WTC11 (cell line): ENCODE measurements around the gene ZNF438. TPM values are rescaled to one million over a fixed set of nuclear protein-coding genes. Genes with fewer than 3 reads are reported as not detected.

Source experiments
- ATAC-seq: fragments of 200-7000 bp; cut with Tn5 transposase; 2 replicates; pipeline ENCODE4 v1.10.0; 2021; ENCODE audit warnings: mild to moderate bottlenecking, moderate library complexity
- CTCF ChIA-PET: fragments of 300-600 bp; sonication (Branson Sonifier 250); formaldehyde crosslinking; loops from one replicate; lab custom pipeline; 2021; ENCODE audit warnings: antibody characterized with exemption; lab: Charles Lee
- POLR2A ChIA-PET: fragments of 350-600 bp; sonication (Branson Sonifier 250); formaldehyde crosslinking; loops from one replicate; lab custom pipeline; 2021; ENCODE audit warnings: antibody characterized with exemption; lab: Charles Lee
- DNase-seq: peaks from one replicate; pipeline ENCODE4 v3.0.0; 2021; ENCODE audit warnings: low spot score
- H3K27ac Mint-ChIP-seq: 2 replicates; pipeline ENCODE4 v1.8.0; 2021; ENCODE audit warnings: mixed read lengths
- H3K27me3 Mint-ChIP-seq: 2 replicates; pipeline ENCODE4 v1.8.0; 2021; ENCODE audit warnings: low read depth, mild to moderate bottlenecking, moderate library complexity, mixed read lengths
- H3K36me3 Mint-ChIP-seq: 2 replicates; pipeline ENCODE4 v1.8.0; 2021; ENCODE audit warnings: mixed read lengths
- H3K4me1 Mint-ChIP-seq: 2 replicates; pipeline ENCODE4 v1.8.0; 2022; ENCODE audit warnings: mixed read lengths
- H3K4me3 Mint-ChIP-seq: 2 replicates; pipeline ENCODE4 v1.8.0; 2021; ENCODE audit warnings: mild to moderate bottlenecking, moderate library complexity, mixed read lengths
- H3K9me3 Mint-ChIP-seq: 2 replicates; pipeline ENCODE4 v1.8.0; 2021; ENCODE audit warnings: mixed read lengths
- ARID4B ChIP-seq: sonication (generic); formaldehyde crosslinking; IDR thresholded peaks from 2 replicates; pipeline ENCODE4 v1.8.0; 2023; ENCODE audit warnings: missing genetic modification reagents, mild to moderate bottlenecking, borderline replicate concordance
- CREM ChIP-seq: sonication (generic); formaldehyde crosslinking; IDR thresholded peaks from 2 replicates; pipeline ENCODE4 v1.8.1; 2022; ENCODE audit warnings: mild to moderate bottlenecking, missing genetic modification reagents, moderate library complexity
- CTCF ChIP-seq: fragments of 200-600 bp; IDR thresholded peaks from 2 replicates; pipeline ENCODE4 v1.8.0; 2022; ENCODE audit warnings: antibody characterized with exemption
- E2F4 ChIP-seq: sonication (generic); formaldehyde crosslinking; IDR thresholded peaks from 2 replicates; pipeline ENCODE4 v1.8.1; 2022; ENCODE audit warnings: low read depth, mild to moderate bottlenecking, moderate library complexity, missing genetic modification reagents, borderline replicate concordance
- E2F5 ChIP-seq: sonication (generic); formaldehyde crosslinking; IDR thresholded peaks from 2 replicates; pipeline ENCODE4 v1.8.1; 2022; ENCODE audit warnings: mild to moderate bottlenecking, moderate library complexity, missing genetic modification reagents
- ELF4 ChIP-seq: sonication (generic); formaldehyde crosslinking; IDR thresholded peaks from 2 replicates; pipeline ENCODE4 v1.8.1; 2022; ENCODE audit warnings: low read depth, mild to moderate bottlenecking, moderate library complexity, missing genetic modification reagents
- ESRRA ChIP-seq: sonication (generic); formaldehyde crosslinking; IDR thresholded peaks from 2 replicates; pipeline ENCODE4 v1.8.1; 2022; ENCODE audit warnings: mild to moderate bottlenecking, missing genetic modification reagents, borderline replicate concordance
- ETV6 ChIP-seq: sonication (generic); formaldehyde crosslinking; IDR thresholded peaks from 2 replicates; pipeline ENCODE4 v1.8.1; 2022; ENCODE audit warnings: mild to moderate bottlenecking, missing genetic modification reagents
- FOXJ3 ChIP-seq: sonication (generic); formaldehyde crosslinking; IDR thresholded peaks from 2 replicates; pipeline ENCODE4 v1.9.0; 2021; ENCODE audit warnings: missing genetic modification reagents, mild to moderate bottlenecking, borderline replicate concordance
- GTF2I ChIP-seq: fragments of 250-450 bp; sonication (Bioruptor Pico); conservative IDR thresholded peaks from 2 replicates; pipeline ENCODE4 v1.4.0; 2021; ENCODE audit warnings: mild to moderate bottlenecking
- HMGA2 ChIP-seq: fragments of 250-450 bp; sonication (Bioruptor Pico); IDR thresholded peaks from 2 replicates; pipeline ENCODE4 v1.4.0; 2021; ENCODE audit warnings: mild to moderate bottlenecking, moderate library complexity
- HMGXB4 ChIP-seq: sonication (generic); formaldehyde crosslinking; IDR thresholded peaks from 2 replicates; pipeline ENCODE4 v1.8.1; 2023; ENCODE audit warnings: mild to moderate bottlenecking, moderate library complexity, missing genetic modification reagents
- KAT7 ChIP-seq: sonication (generic); formaldehyde crosslinking; IDR thresholded peaks from 2 replicates; pipeline ENCODE4 v1.8.1; 2023; ENCODE audit warnings: missing genetic modification reagents, mild to moderate bottlenecking, borderline replicate concordance
- RORB ChIP-seq: fragments of 250-450 bp; sonication (Bioruptor Pico); IDR thresholded peaks from 2 replicates; pipeline ENCODE4 v1.9.0; 2021; ENCODE audit warnings: mild to moderate bottlenecking
- SP1 ChIP-seq: sonication (generic); formaldehyde crosslinking; conservative IDR thresholded peaks from 2 replicates; pipeline ENCODE4 v1.8.1; 2022; ENCODE audit warnings: missing genetic modification reagents
- TCF7 ChIP-seq: sonication (generic); formaldehyde crosslinking; IDR thresholded peaks from 2 replicates; pipeline ENCODE4 v1.8.0; 2022; ENCODE audit warnings: mild to moderate bottlenecking, low read depth, missing genetic modification reagents, moderate library complexity
- TEAD4 ChIP-seq: sonication (generic); formaldehyde crosslinking; IDR thresholded peaks from 2 replicates; pipeline ENCODE4 v1.8.0; 2022; ENCODE audit warnings: mild to moderate bottlenecking, missing genetic modification reagents
- TP53 ChIP-seq: sonication (generic); formaldehyde crosslinking; IDR thresholded peaks from 2 replicates; pipeline ENCODE4 v1.8.1; 2023; ENCODE audit warnings: mild to moderate bottlenecking, missing genetic modification reagents
- ZNF232 ChIP-seq: sonication (generic); formaldehyde crosslinking; IDR thresholded peaks from 2 replicates; pipeline ENCODE4 v1.8.0; 2022; ENCODE audit warnings: mild to moderate bottlenecking, missing genetic modification reagents
- total RNA-seq: library from RNA; stranded (reverse); gene quantifications from 3 replicates; pipeline ENCODE4 v1.2.3, GENCODE V29; 2021

Gene ZNF438
- total RNA-seq, 1 experiment from 2014 or later: 1.9 TPM

- TF ChIP-seq ETV6 (CRISPR knock-in tag) (no peak), ESRRA (CRISPR knock-in tag) (no peak), HMGA2 (no peak), CREM (CRISPR knock-in tag) (no peak), HMGXB4 (CRISPR knock-in tag) (no peak), TEAD4 (CRISPR knock-in tag) (no peak)
These were observed 20.5 kb downstream of the ZNF438 start (continued) for GRCh38 chr10:31011017-31011664.

GRCh38 chr10:31010062-31010461, 21.6 kb downstream of the ZNF438 start:
- TF ChIP-seq RORB (CRISPR knock-in tag) (no peak), TEAD4 (CRISPR knock-in tag) (no peak), TP53 (CRISPR knock-in tag) (no peak), ARID4B (CRISPR knock-in tag) (no peak), CTCF (no peak), TCF7 (CRISPR knock-in tag) (no peak), ZNF232 (CRISPR knock-in tag) (no peak), FOXJ3 (no peak), E2F5 (CRISPR knock-in tag) (no peak), GTF2I (CRISPR knock-in tag) (no peak), SP1 (no peak), KAT7 (CRISPR knock-in tag) (no peak), ELF4 (CRISPR knock-in tag) (no peak), E2F4 (CRISPR knock-in tag) (no peak)
- Mint-ChIP-seq H3K9me3 (peaks cover 5% of the 10 kb centered on the region), H3K27me3 (no peaks in the 10 kb centered on the region), H3K4me1 (no peaks in the 10 kb centered on the region), H3K4me3 (no peak overlapping the region), H3K36me3 (no peaks in the 10 kb centered on the region), H3K27ac (no peak overlapping the region)
- ChIA-PET POLR2A (no interaction called here), CTCF (interaction anchor here (0.6 to 1.1 kb wide), 2 partner anchors 257 to 258 kb away, joined by 3 read pairs; no protein-coding TSS in a partner anchor)
- DNase-seq: no peak
- no peak for ATAC-seq
